Right atrium auricular region (tissue), 2 donors: ENCODE data around the gene MYMX. TPM values are rescaled to one million over a fixed set of nuclear protein-coding genes. Genes with fewer than 3 reads are reported as not detected.

Source experiments
- DNase-seq: peaks from one replicate; pipeline ENCODE4 v3.0.0-alpha.2; 2019; ENCODE audit warnings: low spot score
- H3K27ac ChIP-seq, 2 donors: fragments of 200-600 bp; sonication (generic); 1 replicate in 1 of 2; 2 replicates in 1 of 2; pipeline ENCODE4 v1.5.1; 2016 to 2019
- H3K27me3 ChIP-seq, 2 donors: fragments of 200-600 bp; sonication (generic); one replicate each; pipeline versions ENCODE4 v1.5.1 to v1.6.0; 2017 to 2019
- H3K36me3 ChIP-seq: fragments of 200-600 bp; sonication (generic); one replicate; pipeline ENCODE4 v1.5.1; 2016
- H3K4me1 ChIP-seq, 2 donors: fragments of 200-600 bp; sonication (generic); one replicate each; pipeline versions ENCODE4 v1.5.1 to v1.6.0; 2017 to 2019
- H3K4me3 ChIP-seq, 2 donors: fragments of 200-600 bp; sonication (generic); 1 replicate in 1 of 2; 2 replicates in 1 of 2; pipeline ENCODE4 v1.5.1; 2017 to 2019; ENCODE audit warnings: mild to moderate bottlenecking in 1 of 2, moderate library complexity in 1 of 2
- H3K9me3 ChIP-seq, 2 donors: fragments of 200-600 bp; sonication (generic); one replicate each; pipeline ENCODE4 v1.5.1; 2019
- CTCF ChIP-seq, 2 donors: fragments of 200-600 bp; sonication (generic); IDR thresholded peaks; one replicate each; pipeline ENCODE4 v1.5.1; 2019; ENCODE audit warnings: antibody characterized with exemption in 2 of 2
- total RNA-seq, 2 donors: library from RNA; depleted of rRNA; stranded (reverse); fragments of >200 nt; gene quantifications; one replicate each; pipeline ENCODE4 v1.1.0, GENCODE V29; 2016

MYMX gene
- total RNA-seq, 2 donors from 2014 or later: not detected

GRCh38 chr6:44202972-44203750 is 13.6 kb upstream of the MYMX start:
- peaks cover 0 to 12% of the 10 kb centered on the region in 2 donors for H3K4me1 ChIP-seq
- DNase-seq: no peak
- peak overlapping the region; percentile 13 to 61 for H3K27ac ChIP-seq
- TF ChIP-seq CTCF (IDR thresholded peaks at IDR 0.05): no peak
- no peaks in the 10 kb centered on the region for H3K27me3 ChIP-seq
- H3K4me3 ChIP-seq: no peak overlapping the region
- no peaks in the 10 kb centered on the region for H3K9me3 ChIP-seq
- no peaks in the 10 kb centered on the region for H3K36me3 ChIP-seq

- Histone ChIP-seq H3K9me3 (no peaks in the 10 kb centered on the region), H3K27me3 (no peaks in the 10 kb centered on the region), H3K4me1 (peaks cover 0 to 12% of the 10 kb centered on the region in 2 donors), H3K27ac (peak overlapping the region in 1 of 2 donors; percentile 61), H3K4me3 (no peak overlapping the region), H3K36me3 (no peaks in the 10 kb centered on the region)
- no peak for DNase-seq
- no peak for TF ChIP-seq CTCF (IDR thresholded peaks at IDR 0.05)
Observed at GRCh38 chr6:44203955-44204354, 12.8 kb upstream of the MYMX start.

- Histone ChIP-seq H3K9me3 (no peaks in the 10 kb centered on the region), H3K36me3 (no peaks in the 10 kb centered on the region), H3K27ac (no peak overlapping the region), H3K27me3 (no peaks in the 10 kb centered on the region), H3K4me1 (peaks cover 0 to 4% of the 10 kb centered on the region in 2 donors), H3K4me3 (no peak overlapping the region)
- TF ChIP-seq CTCF (IDR thresholded peaks at IDR 0.05): no peak
- no peak for DNase-seq
Observed at GRCh38 chr6:44207966-44208365, 8.8 kb upstream of the MYMX start.

- no peak overlapping the region for H3K4me3 ChIP-seq
- no peaks in the 10 kb centered on the region for H3K36me3 ChIP-seq
- TF ChIP-seq CTCF (IDR thresholded peaks at IDR 0.05): no peak
- no peaks in the 10 kb centered on the region for H3K9me3 ChIP-seq
- no peaks in the 10 kb centered on the region for H3K27me3 ChIP-seq
- H3K27ac ChIP-seq: no peak overlapping the region
- no peak for DNase-seq
- H3K4me1 ChIP-seq: no peaks in the 10 kb centered on the region
Observed at GRCh38 chr6:44211284-44211683, 5.4 kb upstream of the MYMX start.

- no peaks in the 10 kb centered on the region for H3K9me3 ChIP-seq
- H3K36me3 ChIP-seq: no peaks in the 10 kb centered on the region
- no peak overlapping the region for H3K27ac ChIP-seq
- no peaks in the 10 kb centered on the region for H3K27me3 ChIP-seq
- H3K4me3 ChIP-seq: no peak overlapping the region
- no peak for TF ChIP-seq CTCF (IDR thresholded peaks at IDR 0.05)
- peaks cover 0 to 27% of the 10 kb centered on the region in 2 donors for H3K4me1 ChIP-seq
- no peak for DNase-seq
Observed at GRCh38 chr6:44214307-44214706, 2.4 kb upstream of the MYMX start.
